ENCODE measurements around the gene PTGDS. TPM values are rescaled to one million over a fixed set of nuclear protein-coding genes. Genes with fewer than 3 reads are reported as not detected.

PTGDS gene
- total RNA-seq, 1 experiment from 2014 or later, result not detected

GRCh38 chr9:136957901-136958300 is 19.4 kb upstream of the PTGDS start:
- DNase-seq (ENCODE audit: low read depth), result no peak

GRCh38 chr9:136958473-136958872 is 18.8 kb upstream of the PTGDS start:
- DNase-seq (ENCODE audit: low read depth), result no peak

- DNase-seq (ENCODE audit: low read depth), result no peak
Measured at GRCh38 chr9:136958898-136959850, 18.1 kb upstream of the PTGDS start.

- DNase-seq (ENCODE audit: low read depth), result no peak
Measured at GRCh38 chr9:136960212-136960937, 16.9 kb upstream of the PTGDS start.

- DNase-seq (ENCODE audit: low read depth), result no peak
Measured at GRCh38 chr9:136960938-136961275, 16.4 kb upstream of the PTGDS start.

GRCh38 chr9:136961279-136962065 is 15.8 kb upstream of the PTGDS start:
- no peak for DNase-seq (ENCODE audit: low read depth)

- DNase-seq (ENCODE audit: low read depth), result no peak
Measured at GRCh38 chr9:136962163-136962562, 15.1 kb upstream of the PTGDS start.

- DNase-seq (ENCODE audit: low read depth), result no peak
Measured at GRCh38 chr9:136962701-136963248, 14.5 kb upstream of the PTGDS start.

- DNase-seq (ENCODE audit: low read depth), result no peak
Measured at GRCh38 chr9:136963341-136963740, 14.0 kb upstream of the PTGDS start.

- DNase-seq (ENCODE audit: low read depth), result no peak
Measured at GRCh38 chr9:136963751-136964150, 13.6 kb upstream of the PTGDS start.

- DNase-seq (ENCODE audit: low read depth), result no peak
Measured at GRCh38 chr9:136964171-136964689, 13.1 kb upstream of the PTGDS start.

GRCh38 chr9:136964833-136965422 is 12.4 kb upstream of the PTGDS start:
- DNase-seq (ENCODE audit: low read depth), result no peak

GRCh38 chr9:136965771-136966484 is 11.4 kb upstream of the PTGDS start:
- no peak for DNase-seq (ENCODE audit: low read depth)

GRCh38 chr9:136968333-136969127 is 8.8 kb upstream of the PTGDS start:
- no peak for DNase-seq (ENCODE audit: low read depth)

GRCh38 chr9:136969150-136969549 is 8.2 kb upstream of the PTGDS start:
- DNase-seq (ENCODE audit: low read depth), result no peak

- no peak for DNase-seq (ENCODE audit: low read depth)
Measured at GRCh38 chr9:136969774-136970173, 7.5 kb upstream of the PTGDS start.

GRCh38 chr9:136970361-136970760 is 6.9 kb upstream of the PTGDS start:
- no peak for DNase-seq (ENCODE audit: low read depth)

GRCh38 chr9:136971746-136972145 is 5.6 kb upstream of the PTGDS start:
- DNase-seq (ENCODE audit: low read depth), result no peak

GRCh38 chr9:136972335-136972734 is 5.0 kb upstream of the PTGDS start:
- no peak for DNase-seq (ENCODE audit: low read depth)

- no peak for DNase-seq (ENCODE audit: low read depth)
Measured at GRCh38 chr9:136972743-136973142, 4.6 kb upstream of the PTGDS start.
